Right renal pelvis (tissue), 4 donors: ENCODE data around the gene ZNF76. TPM values are rescaled to one million over a fixed set of nuclear protein-coding genes. Genes with fewer than 3 reads are reported as not detected.
"Not testable (repeated sequence)": the region's sequence is repeated elsewhere in the genome, so short reads cannot be mapped to it uniquely, and the experiment has no call there.

Source experiments
- DNase-seq, 4 donors: peaks; one replicate each; pipeline ENCODE4 v3.0.0-alpha.2; 2013; ENCODE audit warnings: low read depth in 4 of 4, low spot score in 3 of 4, missing footprints in 1 of 4
- polyA plus RNA-seq, 4 donors: library from polyadenylated mRNA; unstranded; fragments of 120-200 nt; gene quantifications; one replicate each; pipeline ENCODE4 v1.2.1, GENCODE V29; 2013; ENCODE audit not compliant: insufficient read length in 4 of 4

The ZNF76 gene
- polyA plus RNA-seq, 4 donors: 43.4 to 50.2 (median 46.1) TPM

DNA sequence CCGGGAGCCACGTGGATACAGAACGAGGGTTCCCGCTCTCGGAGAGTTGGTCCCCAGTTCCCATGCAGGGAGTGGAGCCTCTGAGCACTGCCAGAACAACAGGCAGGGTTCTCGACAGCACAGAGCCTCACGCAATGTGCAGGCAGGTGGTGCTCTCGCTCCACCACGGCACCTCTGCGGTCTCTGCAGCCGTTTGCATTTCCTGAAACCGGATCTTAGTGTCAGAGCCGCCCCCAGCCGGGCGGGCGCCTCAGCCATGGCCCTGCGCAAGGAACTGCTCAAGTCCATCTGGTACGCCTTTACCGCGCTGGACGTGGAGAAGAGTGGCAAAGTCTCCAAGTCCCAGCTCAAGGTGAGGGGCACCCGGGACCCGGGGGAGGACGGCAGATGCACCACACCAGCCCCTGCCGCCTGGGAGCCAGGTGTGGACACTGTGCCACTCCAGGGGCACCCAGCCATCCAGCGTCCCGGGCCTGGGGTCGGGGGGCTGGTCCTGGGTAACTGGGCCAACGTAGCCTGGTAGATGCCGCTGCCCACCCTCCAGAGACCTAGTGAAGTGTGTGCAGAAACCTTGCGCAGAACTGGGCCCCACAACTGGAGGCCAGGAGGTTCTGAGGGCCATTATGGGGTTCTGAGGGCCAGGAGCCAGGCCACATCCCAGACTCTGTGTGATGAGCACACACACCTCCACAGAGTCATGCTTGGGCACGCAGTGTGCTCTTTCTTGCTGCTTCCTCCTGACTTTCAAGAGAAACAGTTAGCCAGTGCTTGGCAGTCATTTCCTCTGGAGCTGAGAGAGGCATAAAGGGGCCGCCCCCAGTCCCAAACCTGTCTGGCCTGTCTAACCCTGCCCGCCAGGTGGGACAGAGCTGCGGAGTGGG lies 38.3 kb downstream of the ZNF76 start, which contains the start of gene DEF6:
DEF6 (plus strand) TSS at position 218 of the 881 bp plus-strand sequence; CDS start at position 257, 39 bp downstream.
- DNase-seq: peak; percentile 79 to 82 (median 80)

DNA sequence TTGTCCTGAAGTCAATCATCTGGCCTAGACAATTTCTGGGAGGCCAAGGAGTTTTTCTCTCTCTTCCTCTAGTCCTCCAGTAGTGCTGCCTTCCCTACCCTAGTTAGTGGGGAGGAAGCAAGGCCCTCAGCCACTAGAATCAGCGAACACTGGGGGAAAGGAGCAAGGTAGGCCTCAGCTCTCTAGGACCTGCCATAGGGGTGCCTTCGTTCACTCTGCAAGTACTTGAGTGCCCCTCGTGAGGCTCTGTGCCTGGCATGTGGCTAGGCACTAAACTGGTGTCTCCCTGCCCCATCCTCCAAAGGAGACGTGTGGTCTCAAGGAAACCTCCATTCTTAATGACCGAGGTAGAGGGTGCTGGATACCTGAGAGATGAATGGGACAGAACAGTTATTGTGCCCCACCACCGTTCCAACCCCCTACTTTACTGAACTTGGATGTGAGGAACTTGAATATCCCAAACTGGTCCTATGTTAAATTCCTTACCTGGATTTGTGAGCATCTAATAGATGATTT lies 39.1 kb downstream of the ZNF76 start:
- no peak for DNase-seq

DNA sequence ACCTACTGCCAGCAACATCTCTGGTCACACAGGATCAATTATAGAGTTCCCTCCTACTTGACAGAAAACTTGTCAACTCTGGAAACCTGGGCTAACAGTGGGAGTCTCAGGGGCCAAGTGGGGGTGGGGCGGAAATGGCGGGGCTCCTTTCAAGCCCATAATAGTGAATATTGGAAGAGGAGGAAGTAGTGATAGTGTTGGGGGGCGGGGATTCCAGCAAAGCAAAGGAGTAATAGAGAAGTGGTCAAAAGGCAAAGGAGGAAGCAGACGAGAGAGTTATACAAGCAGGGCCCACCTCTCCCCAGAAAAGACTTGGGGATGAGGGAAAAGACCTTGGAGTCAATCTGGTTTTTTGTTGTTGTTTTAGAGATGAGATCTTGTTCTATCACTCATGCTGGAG lies 40.1 kb downstream of the ZNF76 start:
- DNase-seq: no peak

DNA sequence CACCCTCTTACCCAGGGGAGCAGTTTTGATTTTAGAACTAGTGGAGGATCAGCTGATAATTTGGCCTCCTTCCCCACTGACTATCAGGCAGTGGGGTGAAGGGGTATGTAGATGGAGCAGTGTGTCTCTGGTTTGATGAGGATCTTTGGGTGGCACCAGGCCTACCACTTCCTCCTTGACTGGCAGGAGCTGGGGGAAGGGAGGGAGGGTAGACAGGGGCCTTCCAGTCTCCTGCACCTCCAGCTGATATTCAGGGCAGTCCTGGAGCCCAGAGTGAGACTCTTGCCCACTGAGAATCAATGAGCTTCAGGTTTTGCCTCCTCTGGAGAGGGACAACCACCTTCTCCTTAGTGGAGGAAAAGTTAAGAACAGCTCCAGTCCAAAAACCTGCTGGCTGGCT lies 41.3 kb downstream of the ZNF76 start:
- no peak for DNase-seq

DNA sequence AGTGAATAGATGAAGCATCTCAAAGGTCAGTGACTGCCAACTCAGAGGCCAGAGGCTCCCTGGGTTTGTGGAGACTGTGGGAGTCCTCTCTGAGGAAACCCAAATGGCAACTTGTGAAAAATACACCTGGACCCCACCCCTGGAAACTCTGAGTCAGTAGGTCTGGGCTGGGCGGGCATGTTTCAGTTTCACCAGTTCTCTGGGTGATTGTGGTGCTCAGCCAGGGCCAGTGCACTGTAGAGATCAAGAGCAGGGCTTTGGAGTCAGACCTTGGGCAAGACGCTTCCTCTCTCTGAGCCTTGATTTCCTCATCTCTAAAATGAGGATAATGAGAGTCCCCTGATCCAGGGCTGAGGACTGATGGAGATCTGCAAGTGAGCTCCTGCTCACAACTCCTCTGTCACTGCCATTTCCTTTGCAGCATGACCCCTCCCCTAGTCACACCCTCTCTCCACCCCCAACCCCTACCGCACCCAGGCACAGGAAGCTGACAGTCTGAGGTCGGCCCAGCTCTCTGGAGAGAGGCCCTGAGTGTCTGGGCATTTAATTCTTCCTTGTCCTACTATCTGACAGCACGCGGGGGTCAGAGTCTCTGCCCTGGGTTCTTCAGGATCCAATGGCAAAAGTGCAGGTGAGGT lies 43.2 kb downstream of the ZNF76 start:
- no peak for DNase-seq

DNA sequence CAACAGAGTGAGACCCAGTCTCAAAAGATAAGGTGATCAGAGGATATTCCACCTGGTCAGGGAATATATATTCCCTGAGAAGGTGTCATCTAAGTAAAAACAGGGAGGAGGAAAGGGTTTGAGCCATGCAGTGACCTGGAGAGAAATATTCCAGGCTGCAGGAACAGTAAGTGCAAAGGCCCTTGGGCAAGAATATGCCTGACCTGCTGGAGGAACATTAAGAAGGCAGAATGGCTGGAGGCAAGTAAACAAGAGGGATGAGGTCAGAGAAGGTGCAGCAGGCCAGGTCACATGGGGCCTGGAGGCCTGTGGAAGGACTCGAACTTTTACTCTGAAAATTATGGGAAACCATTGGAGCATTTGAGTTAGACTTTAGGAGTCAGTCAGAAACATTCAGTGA lies 44.8 kb downstream of the ZNF76 start:
- no peak for DNase-seq

DNA sequence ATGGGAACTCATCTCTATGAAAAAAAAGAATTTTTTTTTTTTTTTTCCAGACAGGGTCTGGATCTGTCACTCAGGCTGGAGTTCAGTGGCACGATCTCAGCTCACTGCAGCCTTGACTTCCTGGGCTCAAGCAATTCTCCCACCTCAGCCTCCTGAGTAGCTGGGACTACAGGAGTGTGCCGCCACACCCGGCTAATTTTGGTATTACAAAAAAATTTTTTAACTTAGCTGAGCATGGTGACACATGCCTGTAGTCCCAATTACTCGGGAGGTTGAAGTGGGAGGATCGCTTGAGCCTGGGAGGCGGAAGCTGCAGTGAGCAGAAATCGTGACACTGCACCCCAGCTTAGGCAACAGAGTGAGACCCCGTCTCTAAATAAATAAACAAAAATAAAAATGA lies 45.6 kb downstream of the ZNF76 start:
- no peak for DNase-seq

DNA sequence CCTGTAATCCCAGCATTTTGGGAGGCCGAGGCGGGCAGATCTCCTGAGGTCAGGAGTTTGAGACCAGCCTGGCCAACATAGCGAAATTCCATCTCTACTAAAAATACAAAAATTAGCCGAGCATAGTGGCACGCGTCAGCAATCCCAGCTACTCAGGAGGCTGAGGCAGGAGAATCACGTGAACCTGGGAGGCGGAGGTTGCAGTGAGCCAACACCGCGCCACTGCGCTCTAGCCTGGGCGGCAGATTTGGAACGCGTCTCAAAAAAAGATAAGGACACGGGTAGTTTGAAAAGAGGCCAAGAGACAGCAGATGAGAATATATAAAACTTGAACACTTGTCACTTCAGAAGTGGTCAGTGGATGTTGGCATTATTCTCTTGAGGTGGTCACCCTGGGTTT lies 47.6 kb downstream of the ZNF76 start:
- not testable (repeated sequence) for DNase-seq

DNA sequence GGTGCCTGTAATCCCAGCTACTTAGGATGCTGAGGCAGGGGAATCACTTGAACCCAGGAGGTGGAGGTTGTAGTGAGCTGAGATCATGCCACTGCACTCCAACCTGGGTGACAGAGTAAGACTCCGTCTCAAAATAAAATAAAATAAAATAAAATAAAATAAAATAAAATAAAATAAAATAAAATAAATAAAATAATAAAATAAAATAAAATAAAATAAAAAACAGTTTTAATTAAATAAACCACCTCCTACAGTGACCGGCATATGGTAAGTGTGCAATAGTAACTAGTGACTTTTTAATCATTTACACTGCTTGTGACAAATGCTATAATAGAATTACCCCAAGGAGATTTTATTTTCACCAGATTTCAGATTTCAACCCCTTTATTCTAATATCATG lies 49.0 kb downstream of the ZNF76 start:
- DNase-seq: not testable (repeated sequence)

DNA sequence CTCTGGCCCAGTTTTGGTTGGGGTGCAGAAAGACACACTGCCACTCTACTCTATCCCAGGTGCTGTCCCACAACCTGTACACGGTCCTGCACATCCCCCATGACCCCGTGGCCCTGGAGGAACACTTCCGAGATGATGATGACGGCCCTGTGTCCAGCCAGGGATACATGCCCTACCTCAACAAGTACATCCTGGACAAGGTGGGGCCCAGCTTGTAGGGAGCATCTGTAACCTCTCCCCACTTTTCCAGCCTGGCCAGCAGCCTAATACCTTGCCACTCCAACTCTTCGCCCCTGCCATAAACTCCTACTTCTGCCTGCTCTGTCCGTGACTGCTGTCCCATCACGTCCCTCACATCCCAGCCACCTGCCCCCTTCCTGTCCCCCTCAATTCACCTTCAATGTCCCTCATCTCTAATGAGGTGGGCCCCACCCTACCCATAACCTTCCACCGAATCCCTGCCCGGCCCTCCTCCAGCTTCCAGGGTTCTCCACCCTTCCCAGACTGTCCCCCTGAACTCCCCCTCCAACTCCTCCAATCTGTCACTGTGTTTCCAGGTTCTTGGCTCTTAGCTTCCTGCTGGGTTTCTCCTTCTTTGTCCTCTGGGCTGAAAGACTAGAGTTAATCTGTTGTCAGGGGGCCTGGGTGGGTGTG lies 50.2 kb downstream of the ZNF76 start:
- no peak for DNase-seq

DNA sequence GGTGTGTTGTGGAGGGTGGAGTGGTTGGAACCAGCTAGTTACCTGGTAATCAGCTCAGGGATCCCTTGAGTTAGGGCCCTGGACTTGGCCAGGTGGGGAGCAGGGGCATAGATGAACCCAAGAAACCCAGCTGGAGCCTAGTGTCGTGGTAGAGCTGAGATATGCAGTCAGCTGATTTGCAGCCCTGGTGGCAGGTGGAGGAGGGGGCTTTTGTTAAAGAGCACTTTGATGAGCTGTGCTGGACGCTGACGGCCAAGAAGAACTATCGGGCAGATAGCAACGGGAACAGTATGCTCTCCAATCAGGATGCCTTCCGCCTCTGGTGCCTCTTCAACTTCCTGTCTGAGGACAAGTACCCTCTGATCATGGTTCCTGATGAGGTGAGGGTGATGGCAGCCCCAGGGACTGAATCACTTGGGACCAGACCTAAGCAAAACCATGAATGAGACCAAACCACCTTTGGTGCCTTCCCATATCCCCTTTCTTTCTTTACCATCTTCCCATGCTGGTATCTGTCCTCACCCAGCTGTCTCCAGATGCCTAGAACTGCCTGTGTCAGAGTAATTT lies 50.8 kb downstream of the ZNF76 start:
- DNase-seq: no peak

DNA sequence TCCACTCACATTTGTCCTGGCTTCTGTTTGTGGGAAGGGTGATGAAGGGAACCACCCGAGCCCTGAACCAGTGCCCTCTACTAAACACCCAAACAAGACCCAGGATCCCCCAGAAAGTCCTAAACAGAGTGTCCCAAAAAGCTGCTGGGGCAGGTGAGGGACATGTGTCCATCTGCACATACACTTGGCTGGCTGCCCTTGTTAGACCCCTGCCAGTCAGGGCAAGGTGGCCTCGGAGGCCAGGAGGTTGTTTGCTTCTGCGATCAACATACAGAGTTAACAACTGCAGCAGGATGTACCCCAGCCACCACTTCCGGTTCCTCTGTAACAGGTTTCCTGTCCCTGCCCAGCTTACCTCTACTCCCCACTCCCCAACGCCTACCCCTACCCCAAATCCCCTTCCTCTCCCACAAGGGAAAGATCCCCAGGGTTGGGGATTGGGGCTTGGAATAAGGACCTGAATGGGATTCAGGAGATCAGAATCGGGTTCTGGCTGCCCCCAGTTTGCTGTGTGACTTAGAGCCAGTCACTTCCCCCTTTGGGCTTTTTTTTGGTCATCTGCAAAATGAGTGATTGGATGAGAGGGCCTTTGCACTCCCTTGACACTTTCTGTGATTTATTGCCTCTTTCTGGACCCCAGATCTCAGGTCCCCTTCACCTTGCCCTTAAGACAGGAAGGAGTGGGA lies 52.0 kb downstream of the ZNF76 start:
- DNase-seq: no peak

DNA sequence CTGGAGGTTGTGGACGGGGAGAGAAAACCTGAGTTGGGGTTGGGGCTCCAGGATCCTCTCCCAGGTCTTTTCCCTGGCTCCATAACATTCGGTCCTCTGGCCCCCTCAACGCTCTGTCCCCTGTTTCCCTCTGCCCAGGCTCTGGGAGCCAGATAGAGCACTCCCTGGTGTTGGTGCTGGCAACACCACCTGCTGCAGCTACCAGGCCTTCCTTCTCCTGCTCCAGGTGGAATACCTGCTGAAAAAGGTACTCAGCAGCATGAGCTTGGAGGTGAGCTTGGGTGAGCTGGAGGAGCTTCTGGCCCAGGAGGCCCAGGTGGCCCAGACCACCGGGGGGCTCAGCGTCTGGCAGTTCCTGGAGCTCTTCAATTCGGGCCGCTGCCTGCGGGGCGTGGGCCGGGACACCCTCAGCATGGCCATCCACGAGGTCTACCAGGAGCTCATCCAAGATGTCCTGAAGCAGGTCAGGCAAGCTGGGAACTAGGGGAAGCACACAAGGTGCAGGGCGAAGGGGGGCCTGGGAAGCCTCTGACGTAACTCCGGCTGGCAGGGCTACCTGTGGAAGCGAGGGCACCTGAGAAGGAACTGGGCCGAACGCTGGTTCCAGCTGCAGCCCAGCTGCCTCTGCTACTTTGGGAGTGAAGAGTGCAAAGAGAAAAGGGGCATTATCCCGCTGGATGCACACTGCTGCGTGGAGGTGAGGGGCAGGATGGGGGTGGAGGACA lies 52.7 kb downstream of the ZNF76 start:
- no peak for DNase-seq

DNA sequence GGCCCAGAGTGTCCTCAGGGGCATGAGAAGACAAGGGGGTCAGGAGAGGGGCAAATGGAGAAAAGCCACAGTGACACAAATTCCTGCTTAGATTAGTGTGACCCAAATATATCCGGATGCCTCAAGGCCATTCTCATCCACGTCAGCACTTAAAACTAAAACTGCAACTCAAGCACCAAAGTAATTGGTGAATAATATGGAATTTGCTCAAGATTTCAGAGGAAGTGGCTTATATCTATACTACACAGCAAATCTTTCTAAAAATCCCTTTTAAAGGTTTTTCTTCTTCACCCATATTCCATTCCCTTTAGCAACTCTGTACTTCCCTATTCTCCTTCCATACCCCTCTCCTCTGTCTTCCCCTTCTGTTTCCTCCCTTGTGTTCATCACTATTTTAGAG lies 53.3 kb downstream of the ZNF76 start:
- no peak for DNase-seq

DNA sequence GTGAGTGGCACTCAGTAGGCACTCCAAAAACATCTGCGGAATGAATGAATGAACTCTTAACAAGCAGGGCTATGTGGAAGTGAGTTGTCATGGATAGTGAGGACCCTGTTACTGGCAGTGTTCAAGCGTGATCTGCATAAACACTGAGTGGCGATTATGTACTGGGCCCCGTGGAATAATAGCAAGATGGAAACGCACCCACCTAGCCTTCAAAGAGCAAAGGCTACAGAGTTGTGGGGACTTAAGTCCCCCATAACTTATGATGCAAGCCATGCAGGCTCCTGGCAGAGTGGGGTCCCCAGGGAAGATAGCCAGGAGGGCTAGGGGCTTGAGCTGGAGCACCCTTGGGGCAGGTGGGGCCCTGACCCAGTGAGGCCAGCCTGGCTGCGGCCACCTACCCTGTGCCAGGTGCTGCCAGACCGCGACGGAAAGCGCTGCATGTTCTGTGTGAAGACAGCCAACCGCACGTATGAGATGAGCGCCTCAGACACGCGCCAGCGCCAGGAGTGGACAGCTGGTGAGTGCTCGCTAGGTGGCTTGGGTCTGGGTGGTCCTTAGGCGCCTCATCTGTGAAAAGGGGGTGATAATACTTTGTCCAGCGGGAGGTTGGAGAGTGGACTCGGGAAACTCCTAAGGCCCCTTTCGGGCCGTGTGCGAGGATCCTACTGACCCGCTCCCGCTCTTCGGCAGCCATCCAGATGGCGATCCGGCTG lies 58.1 kb downstream of the ZNF76 start:
- peak in 1 of 4 donors; percentile 29 for DNase-seq

DNA sequence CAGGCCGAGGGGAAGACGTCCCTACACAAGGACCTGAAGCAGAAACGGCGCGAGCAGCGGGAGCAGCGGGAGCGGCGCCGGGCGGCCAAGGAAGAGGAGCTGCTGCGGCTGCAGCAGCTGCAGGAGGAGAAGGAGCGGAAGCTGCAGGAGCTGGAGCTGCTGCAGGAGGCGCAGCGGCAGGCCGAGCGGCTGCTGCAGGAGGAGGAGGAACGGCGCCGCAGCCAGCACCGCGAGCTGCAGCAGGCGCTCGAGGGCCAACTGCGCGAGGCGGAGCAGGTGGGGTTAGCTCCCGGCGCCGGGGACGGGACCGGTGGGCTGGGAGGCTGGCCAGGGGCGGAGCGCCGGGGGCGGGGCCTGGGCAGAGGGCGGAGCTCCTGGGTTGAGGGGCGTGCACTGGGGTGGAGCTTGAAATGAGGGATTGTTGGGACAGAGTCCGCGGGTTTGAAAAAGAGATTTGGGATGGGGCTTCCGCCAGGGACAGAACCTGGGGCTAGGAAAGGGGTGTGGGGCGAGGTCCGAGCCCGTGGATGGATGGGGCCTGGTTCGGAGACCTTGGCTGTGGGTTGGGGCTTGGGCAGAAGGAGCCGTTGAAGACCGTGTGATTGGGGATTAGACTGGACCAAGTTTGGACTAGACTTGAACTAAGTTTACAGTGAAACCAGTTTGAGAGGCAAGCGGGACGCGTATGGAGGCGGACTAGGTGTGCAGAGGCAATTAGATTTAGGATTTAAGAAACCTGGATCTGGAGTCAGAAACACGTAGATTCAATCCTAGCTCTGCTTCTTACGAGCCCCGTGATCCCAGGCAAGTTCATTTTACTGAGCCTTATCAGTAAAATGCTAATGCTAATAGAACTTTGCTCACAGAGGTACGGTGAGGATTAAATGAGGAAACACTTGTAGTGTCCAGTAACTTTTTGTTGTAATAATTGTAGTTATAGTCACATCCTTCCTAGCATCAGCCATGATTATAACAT lies 58.9 kb downstream of the ZNF76 start:
- DNase-seq: peak; percentile 67 to 79 (median 74)

DNA sequence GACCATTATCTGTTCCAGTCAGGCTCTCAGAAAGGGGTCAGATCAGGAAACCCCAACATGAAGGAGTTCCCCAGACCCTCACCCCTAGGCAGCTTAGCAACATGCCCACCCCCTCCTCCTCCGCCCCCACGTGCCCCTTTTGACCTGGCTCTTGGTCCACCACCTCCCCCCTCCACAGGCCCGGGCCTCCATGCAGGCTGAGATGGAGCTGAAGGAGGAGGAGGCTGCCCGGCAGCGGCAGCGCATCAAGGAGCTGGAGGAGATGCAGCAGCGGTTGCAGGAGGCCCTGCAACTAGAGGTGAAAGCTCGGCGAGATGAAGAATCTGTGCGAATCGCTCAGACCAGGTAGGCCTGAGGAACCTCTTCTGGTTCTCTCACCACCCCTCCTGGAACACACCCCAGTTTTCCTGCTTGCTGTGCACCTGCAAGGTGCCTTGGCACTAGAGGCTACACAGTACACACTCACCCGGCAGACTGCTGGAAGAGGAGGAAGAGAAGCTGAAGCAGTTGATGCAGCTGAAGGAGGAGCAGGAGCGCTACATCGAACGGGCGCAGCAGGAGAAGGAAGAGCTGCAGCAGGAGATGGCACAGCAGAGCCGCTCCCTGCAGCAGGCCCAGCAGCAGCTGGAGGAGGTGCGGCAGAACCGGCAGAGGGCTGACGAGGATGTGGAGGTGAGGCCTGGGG lies 60.0 kb downstream of the ZNF76 start:
- no peak for DNase-seq
